Cardiac muscle cell (in vitro differentiated cells and primary cell): Measurements from ENCODE around the gene ALDH3A2. TPM values are rescaled to one million over a fixed set of nuclear protein-coding genes. Genes with fewer than 3 reads are reported as not detected.

Experiments
- DNase-seq, 2 donors: peaks; one replicate each; pipeline versions ENCODE4 v3.0.0 to v3.0.0-alpha.2; 2010 to 2017; ENCODE audit warnings: low read depth in 1 of 2, low spot score in 1 of 2
- H3K27ac ChIP-seq: fragments of 200-600 bp; sonication (generic); 2 replicates; pipeline ENCODE4 v1.5.1; 2016
- H3K27me3 ChIP-seq: fragments of 200-600 bp; sonication (generic); 2 replicates; pipeline ENCODE4 v1.6.0; 2016; ENCODE audit warnings: control low read depth
- H3K36me3 ChIP-seq: fragments of 200-600 bp; sonication (generic); 2 replicates; pipeline ENCODE4 v1.5.1; 2016; ENCODE audit warnings: control low read depth
- H3K4me1 ChIP-seq: fragments of 200-600 bp; sonication (generic); 2 replicates; pipeline ENCODE4 v1.8.1; 2017; ENCODE audit warnings: low read depth, mild to moderate bottlenecking, mixed run types
- H3K4me3 ChIP-seq: fragments of 200-600 bp; sonication (generic); 2 replicates; pipeline ENCODE4 v1.5.1; 2016; ENCODE audit warnings: mild to moderate bottlenecking
- H3K9me3 ChIP-seq: fragments of 200-600 bp; sonication (generic); 2 replicates; pipeline ENCODE4 v1.5.1; 2017; ENCODE audit warnings: low read depth, mild to moderate bottlenecking, control low read depth
- polyA plus RNA-seq: library from polyadenylated mRNA; unstranded; fragments of >200 nt; fragmentation: Nextera tagmentation; extraction: Ambion mirVana; gene quantifications from 2 replicates; pipeline ENCODE4 v1.2.1, GENCODE V29; 2016
- total RNA-seq: library from RNA; depleted of rRNA; stranded (reverse); fragments of >200 nt; gene quantifications from 2 replicates; pipeline ENCODE4 v1.2.3, GENCODE V29; 2016
- TF ChIP-seq, protein P1 (sequence below): IDR thresholded peaks from 2 replicates; pipeline ENCODE4 v1.5.1; 2012; ENCODE audit warnings: low read depth, mild to moderate bottlenecking, low read length

The ALDH3A2 gene
- total and polyA plus RNA-seq, 2 experiments from 2014 or later: 75.2 to 123 TPM

DNA sequence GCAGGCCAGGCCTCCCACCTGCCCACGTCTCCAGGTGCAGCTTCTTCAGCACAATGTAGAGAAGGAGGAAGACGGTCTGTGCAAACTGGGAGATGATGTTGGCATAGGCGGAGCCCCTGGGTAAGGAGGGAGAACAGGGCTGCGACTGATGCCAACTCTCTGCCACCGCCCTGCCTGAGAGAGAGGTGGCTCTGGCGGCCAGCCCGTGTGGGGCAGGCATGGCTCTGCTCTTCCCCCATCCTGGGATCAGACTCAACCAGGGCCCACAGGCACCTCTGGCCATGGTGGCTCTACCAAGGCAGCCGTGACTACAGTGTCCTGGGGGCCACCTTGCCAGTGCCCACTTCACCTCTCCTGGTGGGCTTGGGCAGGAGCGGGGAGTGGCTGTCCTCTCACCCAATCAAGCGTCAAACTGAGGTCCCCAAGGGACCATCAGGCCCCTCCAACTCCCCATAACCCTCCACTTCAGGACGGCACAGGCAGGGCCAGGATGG, 59.2 kb downstream of the ALDH3A2 start:
- Histone ChIP-seq H3K4me3 (no peak overlapping the region), H3K27ac (peak overlapping the region; percentile 96), H3K27me3 (no peaks in the 10 kb centered on the region), H3K36me3 (no peaks in the 10 kb centered on the region), H3K4me1 (peaks cover 46% of the 10 kb centered on the region), H3K9me3 (no peaks in the 10 kb centered on the region)
- DNase-seq: no peak
- TF ChIP-seq, protein P1, sequence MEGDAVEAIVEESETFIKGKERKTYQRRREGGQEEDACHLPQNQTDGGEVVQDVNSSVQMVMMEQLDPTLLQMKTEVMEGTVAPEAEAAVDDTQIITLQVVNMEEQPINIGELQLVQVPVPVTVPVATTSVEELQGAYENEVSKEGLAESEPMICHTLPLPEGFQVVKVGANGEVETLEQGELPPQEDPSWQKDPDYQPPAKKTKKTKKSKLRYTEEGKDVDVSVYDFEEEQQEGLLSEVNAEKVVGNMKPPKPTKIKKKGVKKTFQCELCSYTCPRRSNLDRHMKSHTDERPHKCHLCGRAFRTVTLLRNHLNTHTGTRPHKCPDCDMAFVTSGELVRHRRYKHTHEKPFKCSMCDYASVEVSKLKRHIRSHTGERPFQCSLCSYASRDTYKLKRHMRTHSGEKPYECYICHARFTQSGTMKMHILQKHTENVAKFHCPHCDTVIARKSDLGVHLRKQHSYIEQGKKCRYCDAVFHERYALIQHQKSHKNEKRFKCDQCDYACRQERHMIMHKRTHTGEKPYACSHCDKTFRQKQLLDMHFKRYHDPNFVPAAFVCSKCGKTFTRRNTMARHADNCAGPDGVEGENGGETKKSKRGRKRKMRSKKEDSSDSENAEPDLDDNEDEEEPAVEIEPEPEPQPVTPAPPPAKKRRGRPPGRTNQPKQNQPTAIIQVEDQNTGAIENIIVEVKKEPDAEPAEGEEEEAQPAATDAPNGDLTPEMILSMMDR: no peak

DNA sequence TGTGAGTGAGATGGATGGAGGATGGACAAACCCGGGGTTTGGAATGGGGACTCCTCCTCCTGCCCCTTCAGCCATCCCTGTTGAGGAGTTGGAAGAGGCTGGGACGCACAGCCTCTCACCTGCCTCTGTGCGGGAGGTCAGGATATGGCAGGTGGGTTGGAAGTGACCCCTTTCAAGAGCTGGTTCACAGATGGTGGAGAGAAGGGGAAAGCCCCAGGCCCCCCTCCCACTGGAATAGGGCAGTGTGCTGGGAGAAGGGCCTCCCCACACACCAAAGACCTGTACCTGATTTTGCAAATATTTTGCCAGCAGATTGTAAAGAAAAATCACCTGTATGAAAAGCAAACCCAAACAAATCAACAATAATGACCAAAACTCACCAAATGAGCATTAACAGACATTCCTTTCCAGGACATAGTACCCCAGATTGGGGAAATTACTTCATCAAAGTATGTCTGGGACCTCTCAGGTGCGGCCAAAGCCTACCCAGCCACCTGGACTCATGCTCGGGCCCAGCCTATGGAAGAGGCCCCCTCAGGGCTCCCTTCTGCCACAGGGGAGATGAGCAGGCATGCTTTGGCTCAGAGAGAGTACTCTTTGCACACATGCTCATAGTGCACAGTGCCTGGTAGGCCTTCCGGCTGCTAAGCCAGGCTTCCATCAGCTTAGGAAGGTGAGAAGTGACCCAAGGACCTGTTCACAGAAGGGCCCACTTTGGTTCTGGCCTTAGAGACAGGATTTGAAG, 60.1 kb downstream of the ALDH3A2 start:
- Histone ChIP-seq H3K27me3 (no peaks in the 10 kb centered on the region), H3K9me3 (no peaks in the 10 kb centered on the region), H3K36me3 (no peaks in the 10 kb centered on the region), H3K4me1 (peaks cover 38% of the 10 kb centered on the region), H3K27ac (no peak overlapping the region), H3K4me3 (no peak overlapping the region)
- TF ChIP-seq, protein P1: no peak
- no peak for DNase-seq

DNA sequence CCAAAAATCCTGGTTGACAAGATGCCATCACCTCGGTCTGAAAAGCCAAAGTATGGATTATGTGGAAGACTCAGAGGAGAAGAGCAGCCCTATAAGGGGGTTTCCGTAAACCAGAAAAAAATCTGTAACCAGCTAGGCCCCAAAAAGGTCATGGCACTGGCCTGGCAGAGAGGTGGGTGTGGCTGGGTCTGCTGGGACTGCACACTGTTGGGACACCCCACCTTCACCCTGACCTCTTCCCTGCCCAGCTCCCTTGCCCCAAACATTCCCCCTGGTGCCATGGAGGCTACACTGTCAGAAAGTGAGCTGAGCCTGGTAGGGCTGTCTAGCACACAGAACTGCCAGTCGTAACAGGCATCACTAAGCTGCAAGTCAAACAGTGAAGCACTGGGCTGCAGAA, 61.3 kb downstream of the ALDH3A2 start:
- H3K4me1 ChIP-seq: peaks cover 25% of the 10 kb centered on the region
- no peaks in the 10 kb centered on the region for H3K9me3 ChIP-seq
- no peaks in the 10 kb centered on the region for H3K36me3 ChIP-seq
- DNase-seq: no peak
- TF ChIP-seq, protein P1: no peak
- H3K27me3 ChIP-seq: no peaks in the 10 kb centered on the region
- no peak overlapping the region for H3K27ac ChIP-seq
- no peak overlapping the region for H3K4me3 ChIP-seq

DNA sequence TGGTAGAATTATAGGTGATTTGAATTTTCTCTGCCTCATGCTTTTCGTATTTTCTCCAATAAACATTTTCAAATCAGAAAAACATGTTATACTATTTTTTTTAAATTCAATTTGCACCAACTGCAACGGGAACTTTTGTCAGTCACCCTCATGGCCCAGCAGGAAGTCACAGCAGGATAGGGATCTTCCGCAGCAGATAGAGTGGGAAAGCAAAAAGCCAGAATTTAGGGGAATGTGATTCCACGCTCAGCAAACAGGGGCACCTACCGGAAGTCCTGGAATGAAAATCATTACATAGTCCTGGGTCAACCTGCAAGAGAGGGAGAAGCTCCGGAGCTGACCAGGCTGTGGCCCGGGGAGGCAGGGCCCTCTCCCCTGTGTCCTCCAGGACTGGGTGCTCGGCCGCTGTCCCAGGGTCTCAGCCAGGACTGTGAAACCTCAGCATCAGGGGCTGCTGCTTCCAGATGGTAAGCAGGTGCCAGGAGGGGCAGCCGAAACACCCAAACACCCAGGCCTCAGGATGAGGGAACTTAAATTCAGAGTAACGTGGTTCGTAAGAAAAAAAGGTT, 64.0 kb downstream of the ALDH3A2 start:
- H3K4me1 ChIP-seq: no peaks in the 10 kb centered on the region
- no peaks in the 10 kb centered on the region for H3K9me3 ChIP-seq
- no peak overlapping the region for H3K27ac ChIP-seq
- no peaks in the 10 kb centered on the region for H3K27me3 ChIP-seq
- DNase-seq: no peak
- no peaks in the 10 kb centered on the region for H3K36me3 ChIP-seq
- TF ChIP-seq, protein P1: no peak
- H3K4me3 ChIP-seq: no peak overlapping the region

DNA sequence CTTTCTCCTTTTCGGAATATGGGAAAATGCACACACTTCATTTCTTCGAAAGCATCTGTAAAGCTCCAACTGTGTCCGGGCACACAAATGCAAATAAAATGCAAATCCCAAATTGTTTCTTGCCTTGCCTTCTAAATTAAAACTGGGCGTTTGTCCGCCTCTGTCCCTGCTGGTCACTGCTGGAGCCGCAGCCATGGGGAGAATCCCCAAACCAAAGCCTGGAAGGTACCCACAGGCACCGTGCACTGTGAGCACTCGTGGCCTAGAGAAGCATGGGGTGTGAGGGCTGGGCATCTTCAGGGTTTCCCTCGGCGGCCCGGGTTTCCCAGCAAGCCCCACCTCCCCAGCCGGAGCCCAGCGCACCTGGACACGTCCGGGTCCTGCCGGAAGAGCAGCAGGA, 64.9 kb downstream of the ALDH3A2 start:
- no peaks in the 10 kb centered on the region for H3K36me3 ChIP-seq
- H3K27ac ChIP-seq: no peak overlapping the region
- no peaks in the 10 kb centered on the region for H3K27me3 ChIP-seq
- no peak for DNase-seq
- H3K4me3 ChIP-seq: no peak overlapping the region
- no peaks in the 10 kb centered on the region for H3K9me3 ChIP-seq
- no peaks in the 10 kb centered on the region for H3K4me1 ChIP-seq
- TF ChIP-seq, protein P1: no peak
